ENCODE measurements around the gene ID4. TPM values are rescaled to one million over a fixed set of nuclear protein-coding genes. Genes with fewer than 3 reads are reported as not detected.

The ID4 gene
- total and polyA plus RNA-seq, 2 of the 4 experiments (the other 2 are of a cell fraction) = 3.0 to 3.6 TPM

- POLR2A ChIA-PET (ENCODE audit: unreplicated experiment) = no interaction called here
- intact Hi-C loops (cut with micrococcal nuclease) = no loop called here
Observed at GRCh38 chr6:19795211-19795610, 42.0 kb upstream of the ID4 start.

More at GRCh38 chr6:19795211-19795610, 42.0 kb upstream of the ID4 start:
- Histone ChIP-seq H4K8ac (ENCODE audit: low read depth in 2 of 2, low read length in 2 of 2) (no peak overlapping the region), H3K79me1 (ENCODE audit: low read depth in 1 of 2, low read length in 2 of 2) (no peaks in the 10 kb centered on the region), H3K56ac (ENCODE audit: extremely low read depth, insufficient read depth, low read length) (no peak overlapping the region), H3K27me3 (ENCODE audit: control insufficient read depth, insufficient read depth, low read length) (no peaks in the 10 kb centered on the region), H3K9me3 (ENCODE audit: control insufficient read depth, insufficient read depth, low read length) (peaks cover 3% of the 10 kb centered on the region), H3K18ac (ENCODE audit: low read depth, low read length) (no peak overlapping the region), H3K4me3 (ENCODE audit: insufficient read depth, low read depth, low read length) (no peak overlapping the region), H3K36me3 (ENCODE audit: control insufficient read depth, insufficient read depth, low read length) (no peaks in the 10 kb centered on the region), H2BK120ac (ENCODE audit: low read depth, low read length) (no peak overlapping the region; the same call in 1 of the 2 replicates), H3K14ac (replicated peaks; ENCODE audit: low read depth, low read length) (no peak overlapping the region), H3K27ac (ENCODE audit: insufficient read depth, low read length) (no peak overlapping the region), H2AFZ (replicated peaks; ENCODE audit: low read length, poor library complexity) (no peak overlapping the region), H4K91ac (ENCODE audit: insufficient read depth, low read depth, low read length) (no peak overlapping the region), H4K5ac (ENCODE audit: low read depth, low read length) (no peak overlapping the region), H2BK20ac (ENCODE audit: low read depth, low read length) (no peak overlapping the region), H3K9ac (ENCODE audit: low read depth, low read length) (no peak overlapping the region), H3K4me1 (ENCODE audit: control insufficient read depth, insufficient read depth, low read length) (peaks cover 6% of the 10 kb centered on the region), H2BK5ac (ENCODE audit: low read depth, low read length, poor library complexity, severe bottlenecking) (no peak overlapping the region), H2BK15ac (ENCODE audit: low read depth, low read length) (no peak overlapping the region), H3K4ac (ENCODE audit: low read depth, low read length) (no peak overlapping the region), H2AK9ac (replicated peaks; ENCODE audit: low read depth, low read length, poor library complexity) (no peak overlapping the region), H4K20me1 (ENCODE audit: insufficient read depth, low read length) (no peaks in the 10 kb centered on the region), H2AK5ac (ENCODE audit: low read depth, low read length) (no peak overlapping the region), H3K9me1 (ENCODE audit: insufficient read depth, low read length) (peaks cover 3% of the 10 kb centered on the region; the same call in 1 of the 2 replicates), H3K4me2 (ENCODE audit: low read depth, low read length) (no peak overlapping the region), H3K23ac (ENCODE audit: low read depth, low read length) (no peak overlapping the region)
- dilution Hi-C loops (cut with HindIII; ENCODE audit: low sequenced_read_pairs, unreplicated experiment) (no loop called here), in situ Hi-C loops (cut with MboI; ENCODE audit: low sequenced_read_pairs) (no loop called here)
- ATAC-seq (ENCODE audit: low read depth) (no peak), DNase-seq (no peak)
- TF ChIP-seq RCOR1 (IDR thresholded peaks at IDR 0.05; ENCODE audit: insufficient replicate concordance, low read length) = no peak
- CTCF ChIA-PET = no interaction called here
- no TSS peak for BruUV-seq (replicated peaks)
